IPS-18c (cell line): ENCODE measurements around the gene COPZ2.
"Not testable (repeated sequence)": the region's sequence is repeated elsewhere in the genome, so short reads cannot be mapped to it uniquely, and the experiment has no call there.

Experiments
- H3K4me3 ChIP-seq: 2 replicates; pipeline ENCODE4 v1.7.0; 2013; ENCODE audit warnings: low read depth, mild to moderate bottlenecking, low read length, moderate library complexity; ENCODE audit not compliant: insufficient read depth
- H3K9me3 ChIP-seq: one replicate; pipeline ENCODE4 v1.6.1; 2013; ENCODE audit warnings: mild to moderate bottlenecking, low read length, moderate library complexity; ENCODE audit not compliant: control insufficient read depth, insufficient read depth

The COPZ2 gene, protein sequence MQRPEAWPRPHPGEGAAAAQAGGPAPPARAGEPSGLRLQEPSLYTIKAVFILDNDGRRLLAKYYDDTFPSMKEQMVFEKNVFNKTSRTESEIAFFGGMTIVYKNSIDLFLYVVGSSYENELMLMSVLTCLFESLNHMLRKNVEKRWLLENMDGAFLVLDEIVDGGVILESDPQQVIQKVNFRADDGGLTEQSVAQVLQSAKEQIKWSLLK

DNA sequence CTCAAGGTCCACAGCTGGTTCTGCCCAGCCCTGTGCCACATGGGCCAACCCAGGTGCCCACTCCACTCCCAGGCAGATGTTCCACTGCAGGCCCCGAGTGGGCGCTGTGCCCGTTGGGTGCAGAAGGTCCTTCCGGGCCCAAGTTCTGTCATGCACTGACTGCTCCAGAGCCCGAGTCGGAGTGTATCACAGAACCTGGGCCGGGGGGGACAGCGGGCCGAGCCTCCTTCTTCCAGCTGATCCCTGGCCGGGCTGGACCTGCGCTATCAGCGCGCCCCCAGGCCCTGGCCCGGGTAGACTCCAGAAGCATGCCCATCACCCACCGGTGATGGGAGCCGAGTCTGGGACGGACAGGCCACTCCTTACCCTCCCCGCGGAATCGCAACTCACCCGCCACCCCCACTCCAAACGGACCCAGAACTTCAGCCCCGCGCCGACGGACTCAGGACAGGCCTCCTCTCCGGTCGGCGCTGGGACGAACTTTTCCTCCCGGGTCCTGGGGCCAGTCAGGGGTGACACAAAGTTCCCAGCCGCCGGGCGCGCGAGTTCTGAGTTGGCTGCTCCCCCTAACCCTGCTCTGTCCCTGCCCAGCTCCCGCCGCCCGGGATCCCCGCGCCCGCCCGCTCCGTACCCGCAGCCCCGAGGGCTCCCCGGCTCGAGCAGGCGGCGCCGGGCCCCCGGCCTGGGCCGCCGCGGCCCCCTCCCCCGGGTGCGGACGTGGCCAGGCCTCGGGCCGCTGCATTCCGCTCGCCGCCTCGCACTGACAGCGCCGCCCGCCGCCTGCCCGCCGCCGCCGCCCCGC lies at the start of gene COPZ2:
TSS of gene COPZ2 (minus strand) at position 762 of the 802 bp plus-strand sequence. CDS start at position 742, 20 bp downstream.
- H3K4me3 ChIP-seq, result peak within 1 kb of the TSS; percentile 64
- no peaks in the 10 kb centered on the region for H3K9me3 ChIP-seq

GRCh38 chr17:48084932-48085331 lies 47.3 kb upstream of the COPZ2 start:
- H3K9me3 ChIP-seq, result peaks cover 4% of the 10 kb centered on the region

DNA sequence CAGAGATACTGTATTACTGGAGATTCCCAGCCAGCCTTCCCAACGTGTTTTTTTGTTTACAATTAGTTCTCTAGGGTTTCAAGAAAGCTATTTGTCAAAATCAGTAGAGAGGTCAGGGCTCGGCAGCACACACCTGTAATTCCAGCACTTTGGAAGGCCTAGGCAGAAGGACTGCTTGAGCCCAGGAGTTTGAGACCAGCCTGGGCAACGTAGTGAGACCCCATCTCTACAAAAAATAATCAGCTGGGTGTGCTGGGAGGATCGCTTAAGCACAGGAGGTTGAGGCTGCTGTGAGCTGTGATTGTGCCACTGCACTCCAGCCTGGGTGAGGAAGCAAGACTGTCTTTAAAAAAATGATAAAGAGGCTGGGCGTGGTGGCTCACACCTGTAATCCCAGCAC lies 44.3 kb upstream of the COPZ2 start:
- Histone ChIP-seq H3K4me3 (no peak overlapping the region), H3K9me3 (peaks cover 4% of the 10 kb centered on the region)

More at GRCh38 chr17:48084932-48085331, 47.3 kb upstream of the COPZ2 start:
- H3K4me3 ChIP-seq, result no peak overlapping the region

- H3K9me3 ChIP-seq, H3K4me3 ChIP-seq: not testable (repeated sequence)
Measured at GRCh38 chr17:48077152-48077551, 39.6 kb upstream of the COPZ2 start.

DNA sequence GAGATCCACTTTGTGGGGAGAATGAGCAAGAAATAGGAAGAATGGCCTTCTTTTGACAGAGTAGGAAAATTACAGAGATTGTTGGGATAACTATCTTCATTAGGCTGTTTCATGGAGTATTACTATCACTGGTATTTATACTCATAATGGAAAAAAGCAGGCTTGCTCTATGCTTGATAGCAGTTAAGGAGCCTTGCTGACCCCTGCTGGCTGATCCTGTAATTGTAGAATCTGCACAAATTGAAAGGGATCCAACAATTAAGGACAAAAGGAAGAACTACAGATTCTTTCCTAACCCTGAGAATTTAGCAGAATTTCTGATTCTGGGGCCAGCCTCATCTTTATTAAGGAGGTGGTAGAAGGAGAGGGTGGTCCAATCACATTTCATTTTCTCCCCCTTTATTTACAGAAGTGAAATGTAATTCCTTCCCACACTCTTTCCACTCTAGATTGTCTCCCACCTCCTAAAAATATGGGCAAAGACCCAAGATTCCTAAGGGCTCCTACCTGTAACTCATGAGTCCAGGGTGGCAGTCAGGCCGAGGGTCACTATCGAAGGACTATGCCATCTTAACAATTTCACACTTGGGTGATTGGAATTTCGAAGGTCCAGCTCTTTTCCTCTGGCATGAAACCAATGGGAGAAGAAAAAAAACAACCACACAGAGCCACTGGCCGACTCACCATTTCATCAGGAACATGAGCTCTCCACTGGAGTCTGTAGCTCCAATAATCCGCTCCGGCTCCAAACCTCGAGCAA lies 36.9 kb upstream of the COPZ2 start:
- Histone ChIP-seq H3K9me3 (no peaks in the 10 kb centered on the region), H3K4me3 (no peak overlapping the region)

- H3K4me3 ChIP-seq, H3K9me3 ChIP-seq: not testable (repeated sequence)
Measured at GRCh38 chr17:48073566-48074094, 36.0 kb upstream of the COPZ2 start.

- H3K4me3 ChIP-seq, H3K9me3 ChIP-seq: not testable (repeated sequence)
Measured at GRCh38 chr17:48072811-48073210, 35.2 kb upstream of the COPZ2 start.

GRCh38 chr17:48071654-48072053 lies 34.1 kb upstream of the COPZ2 start:
- H3K9me3 ChIP-seq, result no peaks in the 10 kb centered on the region
- no peak overlapping the region for H3K4me3 ChIP-seq

- H3K4me3 ChIP-seq, result no peak overlapping the region
- H3K9me3 ChIP-seq, result no peaks in the 10 kb centered on the region
Measured at GRCh38 chr17:48070195-48070594, 32.6 kb upstream of the COPZ2 start.

GRCh38 chr17:48068491-48068961 lies 30.9 kb upstream of the COPZ2 start:
- Histone ChIP-seq H3K9me3 (no peaks in the 10 kb centered on the region), H3K4me3 (no peak overlapping the region)

GRCh38 chr17:48067808-48068207 lies 30.2 kb upstream of the COPZ2 start:
- not testable (repeated sequence) for H3K4me3 ChIP-seq, H3K9me3 ChIP-seq

GRCh38 chr17:48067245-48067644 lies 29.6 kb upstream of the COPZ2 start:
- Histone ChIP-seq H3K9me3 (no peaks in the 10 kb centered on the region), H3K4me3 (no peak overlapping the region)

- Histone ChIP-seq H3K9me3 (no peaks in the 10 kb centered on the region), H3K4me3 (no peak overlapping the region)
Measured at GRCh38 chr17:48066656-48067055, 29.1 kb upstream of the COPZ2 start.

DNA sequence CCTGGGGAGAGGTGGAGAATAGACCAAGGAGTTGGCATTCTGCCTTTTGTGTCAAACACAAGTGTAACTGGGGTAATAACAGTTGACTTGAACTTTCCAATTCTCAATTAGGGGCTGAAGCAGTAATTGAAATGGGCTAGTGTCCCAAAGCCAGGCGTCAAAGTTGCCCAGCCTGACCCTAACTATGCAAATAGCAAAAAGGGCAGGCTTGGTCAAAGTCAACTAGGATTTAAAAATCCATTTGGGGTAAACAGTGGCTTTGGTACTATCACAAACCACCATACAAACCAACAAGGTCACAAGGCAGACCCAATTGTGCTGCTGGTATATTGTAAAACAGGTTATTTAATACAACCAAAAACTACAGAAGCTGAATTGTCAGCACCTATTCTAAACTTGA lies 28.6 kb upstream of the COPZ2 start:
- Histone ChIP-seq H3K9me3 (no peaks in the 10 kb centered on the region), H3K4me3 (no peak overlapping the region)

DNA sequence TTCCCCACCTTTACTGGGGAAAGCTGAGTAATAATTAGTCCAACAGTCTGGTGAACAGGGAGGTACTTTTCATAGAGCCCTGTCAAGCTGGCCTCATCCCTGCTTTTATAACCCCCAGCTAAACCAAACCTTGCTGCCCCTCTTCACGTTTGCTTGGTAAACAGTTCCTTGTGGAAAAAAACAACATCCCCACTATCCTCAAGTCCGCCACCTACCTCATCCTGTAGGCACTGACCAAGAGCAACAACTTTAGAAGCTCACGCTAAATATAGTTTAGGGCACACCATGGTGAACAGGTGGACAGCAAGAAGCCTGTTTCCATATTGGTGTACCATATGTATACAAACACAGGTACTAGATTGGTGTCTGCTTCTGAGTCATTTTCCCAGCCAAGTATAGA lies 27.0 kb upstream of the COPZ2 start:
- H3K4me3 ChIP-seq, result no peak overlapping the region
- H3K9me3 ChIP-seq, result no peaks in the 10 kb centered on the region

DNA sequence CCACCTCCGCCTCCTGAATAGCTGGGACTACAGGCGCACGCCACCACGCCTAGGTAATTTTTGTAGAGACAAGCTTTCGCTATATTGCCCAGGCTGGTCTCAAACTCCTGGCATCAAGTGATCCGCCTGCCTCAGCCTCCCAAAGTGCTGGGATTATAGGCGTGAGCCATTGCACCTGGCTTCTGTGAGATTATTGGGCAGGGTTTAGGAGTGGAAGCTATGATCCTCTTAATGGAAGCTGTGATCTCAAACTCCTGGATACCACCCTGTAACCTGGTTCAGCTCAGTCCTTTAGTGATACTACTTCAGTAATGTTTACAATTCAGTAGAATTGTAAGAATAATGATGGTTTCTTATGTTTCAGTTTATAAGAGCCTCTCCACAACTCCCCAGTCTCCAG lies 24.7 kb upstream of the COPZ2 start:
- Histone ChIP-seq H3K9me3 (no peaks in the 10 kb centered on the region), H3K4me3 (no peak overlapping the region)

DNA sequence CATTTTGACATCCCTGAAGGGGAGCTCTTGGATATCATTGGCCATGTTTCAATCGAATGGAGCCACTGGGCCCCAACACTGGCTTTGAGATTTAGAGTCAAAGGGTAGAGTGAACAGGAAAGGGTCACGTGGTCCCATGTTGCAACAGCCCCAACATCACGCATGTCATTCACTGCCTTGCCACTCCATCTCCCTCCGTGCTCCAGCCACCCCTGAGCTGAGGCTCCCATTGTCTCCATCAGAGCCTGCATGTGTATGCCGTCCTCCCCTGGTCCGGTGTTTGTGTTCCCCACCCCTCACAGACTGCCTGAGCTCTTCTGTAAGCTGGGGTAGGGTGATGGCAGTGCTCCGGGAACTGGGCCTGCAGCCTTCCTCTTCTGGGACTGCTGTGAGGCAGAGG lies 22.7 kb upstream of the COPZ2 start:
- no peaks in the 10 kb centered on the region for H3K9me3 ChIP-seq
- no peak overlapping the region for H3K4me3 ChIP-seq
